HCT116 (cell line): ENCODE data around the gene BCL11A.
A peak's percentile ranks its signal among the peaks of the same experiment; 100 is the strongest.

Experiments used
- CTCF ChIP-seq, 3 experiments: fragments of 200-600 bp in 1 of 3; sonication (generic) in 1 of 3; IDR thresholded peaks in 2 of 3; conservative IDR thresholded peaks in 1 of 3; 2 replicates each; pipeline ENCODE4 v1.5.1; 2012 to 2017; ENCODE audit warnings: low read depth in 2 of 3, low read length in 2 of 3, antibody characterized with exemption in 1 of 3, borderline replicate concordance in 1 of 3, control low read depth in 1 of 3, mild to moderate bottlenecking in 1 of 3, mixed read lengths in 1 of 3, mixed run types in 1 of 3, moderate library complexity in 1 of 3; ENCODE audit not compliant: insufficient read depth in 1 of 3
- ELF1 ChIP-seq: IDR thresholded peaks from 2 replicates; pipeline ENCODE4 v1.6.1; 2012; ENCODE audit warnings: low read depth, borderline replicate concordance
- EZH2 ChIP-seq: fragments of 200-600 bp; sonication (generic); IDR thresholded peaks from 2 replicates; pipeline ENCODE4 v1.6.1; 2017; ENCODE audit warnings: antibody characterized with exemption, mixed run types
- EZH2phosphoT487 ChIP-seq: fragments of 200-600 bp; IDR thresholded peaks from 2 replicates; pipeline ENCODE4 v1.6.1; 2018; ENCODE audit warnings: antibody characterized with exemption, borderline replicate concordance
- FOSL1 ChIP-seq: IDR thresholded peaks from 2 replicates; pipeline ENCODE4 v1.6.1; 2012; ENCODE audit warnings: low read depth
- JUND ChIP-seq: IDR thresholded peaks from 2 replicates; pipeline ENCODE4 v1.6.1; 2012
- MAX ChIP-seq: IDR thresholded peaks from 2 replicates; pipeline ENCODE4 v1.6.1; 2012
- POLR2A ChIP-seq: IDR thresholded peaks from 2 replicates; pipeline ENCODE4 v1.7.0; 2011; ENCODE audit warnings: borderline replicate concordance; ENCODE audit not compliant: insufficient read depth, insufficient read length; ENCODE audit errors: extremely low read depth
- POLR2AphosphoS5 ChIP-seq: IDR thresholded peaks from 2 replicates; pipeline ENCODE4 v1.6.1; 2011; ENCODE audit warnings: mild to moderate bottlenecking, low read depth, low read length, moderate library complexity
- TCF7L2 ChIP-seq: IDR thresholded peaks from 2 replicates; pipeline ENCODE4 v1.7.0; 2011; ENCODE audit warnings: borderline replicate concordance, inconsistent platforms; ENCODE audit not compliant: insufficient read depth, insufficient read length; ENCODE audit errors: extremely low read depth
- ZNF274 ChIP-seq: fragments of 200-500 bp; sonication (Bioruptor generic); IDR thresholded peaks from 2 replicates; pipeline ENCODE4 v1.6.1; 2014; ENCODE audit warnings: mild to moderate bottlenecking, low read depth, low read length, inconsistent platforms

GRCh38 chr2:60565472-60565871 is 12.0 kb upstream of the BCL11A start:
- no peak for TF ChIP-seq EZH2
- peak; percentile 18 to 58 (median 42); a peak in 3 of 6 replicates for TF ChIP-seq CTCF (IDR thresholded peaks at IDR 0.05 in 2 of 3, conservative IDR thresholded peaks at IDR 0.05 in 1 of 3; ENCODE audit: borderline replicate concordance in 1 of 3, insufficient read depth in 1 of 3, low read depth in 2 of 3, low read length in 2 of 3)
- TF ChIP-seq FOSL1 = no peak
- no peak for TF ChIP-seq POLR2AphosphoS5
- no peak for TF ChIP-seq EZH2phosphoT487
- no peak for TF ChIP-seq ZNF274
- TF ChIP-seq POLR2A = no peak
- TF ChIP-seq ELF1 = no peak
- no peak for TF ChIP-seq MAX
- TF ChIP-seq TCF7L2 = no peak
- no peak for TF ChIP-seq JUND
